Measurements from ENCODE around the gene TNS3. TPM values are rescaled to one million over a fixed set of nuclear protein-coding genes. Genes with fewer than 3 reads are reported as not detected.

The TNS3 gene
- polyA plus RNA-seq, 2 donors, result 2.7 to 3.4 TPM

DNA sequence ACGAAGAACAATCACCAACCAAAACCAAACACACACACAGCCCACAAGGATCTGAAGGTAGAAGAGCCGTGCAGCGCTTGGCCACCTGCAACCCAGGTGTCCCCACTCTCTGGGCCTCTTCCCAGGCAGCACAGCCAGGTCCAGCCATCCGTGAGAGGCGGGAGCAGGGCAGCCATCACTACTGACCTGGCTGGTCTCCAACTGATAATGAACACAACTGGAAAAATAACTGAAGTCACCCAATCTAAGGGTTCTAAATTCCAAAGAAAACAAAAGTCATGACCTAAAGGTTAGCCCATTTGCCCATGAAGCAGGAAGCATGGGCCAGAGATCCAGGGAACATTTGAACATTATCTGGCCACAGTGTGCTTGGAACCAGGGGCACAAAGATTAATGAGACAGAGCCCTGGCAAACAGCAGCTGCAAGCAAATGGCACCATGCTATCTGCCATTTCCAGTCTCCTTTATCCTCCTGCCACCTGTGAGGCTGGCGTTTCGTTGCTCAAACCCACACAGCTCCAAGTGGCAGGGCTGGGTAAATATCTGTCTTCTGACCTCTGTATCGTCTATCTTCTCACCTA lies 207.9 kb downstream of the TNS3 start:
- Histone ChIP-seq H3K27me3 (ENCODE audit: control insufficient read depth in 1 of 2, insufficient read depth in 2 of 2, low read length in 2 of 2) (no peaks in the 10 kb centered on the region), H3K4me1 (ENCODE audit: control insufficient read depth in 2 of 2, insufficient read depth in 2 of 2, low read length in 1 of 2) (peaks cover 4 to 13% of the 10 kb centered on the region in 2 donors), H3K9me3 (ENCODE audit: control insufficient read depth in 2 of 2, insufficient read depth in 1 of 2, low read depth in 1 of 2, low read length in 1 of 2) (no peaks in the 10 kb centered on the region), H3K36me3 (ENCODE audit: control insufficient read depth in 2 of 2, insufficient read depth in 2 of 2, low read length in 1 of 2) (peaks cover 0 to 4% of the 10 kb centered on the region in 2 donors), H3K27ac (ENCODE audit: low read depth in 2 of 2, low read length in 1 of 2) (no peak overlapping the region), H3K4me3 (ENCODE audit: low read depth in 1 of 2, low read length in 2 of 2) (no peak overlapping the region)
- WGBS, 2 donors, result 73 to 85% methylated on average over 8 of the region's 8 CpGs

DNA sequence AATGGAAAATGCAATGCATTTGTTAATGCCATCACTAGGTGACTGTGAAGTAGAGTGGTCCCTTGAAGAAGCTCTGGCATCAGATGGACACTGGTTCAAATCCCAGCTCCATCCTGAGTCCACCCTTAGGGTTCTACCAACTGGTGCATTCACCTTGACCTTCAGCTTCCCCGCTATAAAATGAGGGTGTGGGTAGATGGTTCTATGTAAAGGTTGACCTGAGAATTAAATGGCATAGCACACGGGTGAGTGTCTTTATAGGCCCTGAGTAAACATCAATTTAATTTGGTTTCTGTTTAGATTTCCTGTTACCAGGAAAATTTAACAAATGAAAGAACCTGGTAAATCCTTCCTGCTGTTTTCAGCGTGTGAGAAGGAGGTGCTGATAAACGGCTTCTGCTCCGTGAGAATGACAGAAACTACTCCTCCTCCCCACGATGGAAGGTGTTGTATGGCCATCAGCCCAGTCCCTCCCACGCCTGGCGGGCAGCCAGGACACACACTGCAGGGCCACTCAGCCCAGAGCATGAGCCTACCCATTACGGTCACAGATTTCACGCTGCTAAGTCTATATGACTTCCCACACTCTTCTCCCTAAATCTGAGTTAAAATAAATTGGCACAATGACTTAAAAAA lies 210.1 kb downstream of the TNS3 start:
- Histone ChIP-seq H3K4me1 (ENCODE audit: control insufficient read depth in 2 of 2, insufficient read depth in 2 of 2, low read length in 1 of 2) (peaks cover 0 to 13% of the 10 kb centered on the region in 2 donors), H3K9me3 (ENCODE audit: control insufficient read depth in 2 of 2, insufficient read depth in 1 of 2, low read depth in 1 of 2, low read length in 1 of 2) (no peaks in the 10 kb centered on the region), H3K27me3 (ENCODE audit: control insufficient read depth in 1 of 2, insufficient read depth in 2 of 2, low read length in 2 of 2) (no peaks in the 10 kb centered on the region), H3K36me3 (ENCODE audit: control insufficient read depth in 2 of 2, insufficient read depth in 2 of 2, low read length in 1 of 2) (peaks cover 0 to 6% of the 10 kb centered on the region in 2 donors), H3K27ac (ENCODE audit: low read depth in 2 of 2, low read length in 1 of 2) (no peak overlapping the region), H3K4me3 (ENCODE audit: low read depth in 1 of 2, low read length in 2 of 2) (no peak overlapping the region)
- 34 to 37% methylated on average over 10 of the region's 10 CpGs for WGBS, 2 donors

DNA sequence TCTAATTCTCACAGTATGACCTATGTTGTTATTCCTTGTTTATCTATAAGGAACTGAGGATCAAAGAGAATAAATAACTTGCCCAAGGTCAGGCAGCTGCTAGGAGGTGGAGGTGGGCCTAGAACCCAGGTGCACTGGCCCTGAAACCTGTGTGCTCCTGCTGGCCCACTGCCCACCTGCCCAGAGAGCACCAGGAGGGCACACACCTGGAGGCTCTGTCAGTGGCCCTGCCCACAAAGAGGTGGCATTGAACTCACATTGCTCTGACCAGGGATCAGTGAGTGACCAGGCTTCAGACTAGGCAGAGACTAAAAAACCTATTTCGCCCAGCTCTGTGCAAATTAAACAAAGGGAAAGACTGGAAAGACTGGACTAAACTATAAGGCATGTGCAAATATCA lies 210.6 kb downstream of the TNS3 start:
- Histone ChIP-seq H3K4me3 (ENCODE audit: low read depth in 1 of 2, low read length in 2 of 2) (no peak overlapping the region), H3K27ac (ENCODE audit: low read depth in 2 of 2, low read length in 1 of 2) (no peak overlapping the region), H3K36me3 (ENCODE audit: control insufficient read depth in 2 of 2, insufficient read depth in 2 of 2, low read length in 1 of 2) (peaks cover 0 to 6% of the 10 kb centered on the region in 2 donors), H3K27me3 (ENCODE audit: control insufficient read depth in 1 of 2, insufficient read depth in 2 of 2, low read length in 2 of 2) (no peaks in the 10 kb centered on the region), H3K4me1 (ENCODE audit: control insufficient read depth in 2 of 2, insufficient read depth in 2 of 2, low read length in 1 of 2) (peaks cover 0 to 13% of the 10 kb centered on the region in 2 donors), H3K9me3 (ENCODE audit: control insufficient read depth in 2 of 2, insufficient read depth in 1 of 2, low read depth in 1 of 2, low read length in 1 of 2) (no peaks in the 10 kb centered on the region)
- 74 to 87% methylated on average over 1 of the region's 1 CpG for WGBS, 2 donors

DNA sequence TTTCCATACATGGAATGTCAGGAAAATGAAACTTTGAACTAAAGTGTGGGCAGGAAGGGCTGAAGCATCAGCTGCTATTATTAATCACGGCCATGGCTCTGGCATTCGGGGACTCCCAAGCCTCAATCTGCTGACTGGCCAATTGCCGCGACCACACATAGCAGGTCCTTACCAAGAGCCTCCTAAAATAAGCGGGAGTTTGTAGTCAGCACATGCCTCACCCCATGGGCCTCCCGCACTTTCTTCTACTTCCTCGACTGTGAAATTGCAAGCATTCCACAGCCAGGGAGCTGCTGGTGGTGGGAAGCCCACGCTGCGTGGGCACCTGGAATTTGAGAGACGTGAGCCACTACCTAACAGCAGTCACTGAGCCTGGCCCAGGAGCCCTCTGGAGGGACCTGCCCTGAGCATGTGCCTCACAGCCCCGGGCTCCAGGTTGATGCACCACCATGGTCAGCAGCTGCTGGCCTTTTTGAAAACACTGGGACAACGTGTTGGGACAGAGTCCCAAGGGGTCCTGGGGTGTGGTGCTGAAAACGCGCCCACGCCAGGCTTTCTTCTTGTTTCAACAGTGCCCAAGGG lies 211.4 kb downstream of the TNS3 start:
- H3K4me1 ChIP-seq (ENCODE audit: control insufficient read depth in 2 of 2, insufficient read depth in 2 of 2, low read length in 1 of 2), result peaks cover 0 to 13% of the 10 kb centered on the region in 2 donors
- no peak overlapping the region for H3K4me3 ChIP-seq (ENCODE audit: low read depth in 1 of 2, low read length in 2 of 2)
- no peaks in the 10 kb centered on the region for H3K9me3 ChIP-seq (ENCODE audit: control insufficient read depth in 2 of 2, insufficient read depth in 1 of 2, low read depth in 1 of 2, low read length in 1 of 2)
- H3K36me3 ChIP-seq (ENCODE audit: control insufficient read depth in 2 of 2, insufficient read depth in 2 of 2, low read length in 1 of 2), result peaks cover 0 to 6% of the 10 kb centered on the region in 2 donors
- H3K27me3 ChIP-seq (ENCODE audit: control insufficient read depth in 1 of 2, insufficient read depth in 2 of 2, low read length in 2 of 2), result no peaks in the 10 kb centered on the region
- no peak overlapping the region for H3K27ac ChIP-seq (ENCODE audit: low read depth in 2 of 2, low read length in 1 of 2)
- WGBS, 2 donors, result 64 to 66% methylated on average over 15 of the region's 15 CpGs

DNA sequence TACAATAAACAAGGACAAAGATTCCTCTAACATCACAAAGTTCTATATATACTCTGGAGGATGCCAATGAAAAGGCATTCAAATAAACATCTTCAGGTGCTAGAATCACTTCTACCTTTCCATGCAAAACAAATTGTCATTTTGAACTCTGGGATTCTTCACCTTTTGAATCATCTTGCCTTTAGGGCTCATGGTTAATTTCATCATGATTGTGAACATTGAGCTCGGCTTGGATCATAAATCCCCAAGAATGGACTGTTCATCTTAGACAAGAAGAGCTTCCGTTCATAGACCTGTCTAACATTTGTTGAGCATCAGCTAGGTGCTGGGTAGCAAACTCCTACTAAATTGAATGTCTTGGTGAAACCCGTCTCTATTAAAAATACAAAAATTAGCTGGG lies 212.2 kb downstream of the TNS3 start:
- Histone ChIP-seq H3K9me3 (ENCODE audit: control insufficient read depth in 2 of 2, insufficient read depth in 1 of 2, low read depth in 1 of 2, low read length in 1 of 2) (no peaks in the 10 kb centered on the region), H3K27ac (ENCODE audit: low read depth in 2 of 2, low read length in 1 of 2) (no peak overlapping the region), H3K27me3 (ENCODE audit: control insufficient read depth in 1 of 2, insufficient read depth in 2 of 2, low read length in 2 of 2) (no peaks in the 10 kb centered on the region), H3K4me3 (ENCODE audit: low read depth in 1 of 2, low read length in 2 of 2) (no peak overlapping the region), H3K36me3 (ENCODE audit: control insufficient read depth in 2 of 2, insufficient read depth in 2 of 2, low read length in 1 of 2) (peaks cover 0 to 6% of the 10 kb centered on the region in 2 donors), H3K4me1 (ENCODE audit: control insufficient read depth in 2 of 2, insufficient read depth in 2 of 2, low read length in 1 of 2) (peaks cover 0 to 11% of the 10 kb centered on the region in 2 donors)
- 82 to 86% methylated on average over 3 of the region's 3 CpGs for WGBS, 2 donors

DNA sequence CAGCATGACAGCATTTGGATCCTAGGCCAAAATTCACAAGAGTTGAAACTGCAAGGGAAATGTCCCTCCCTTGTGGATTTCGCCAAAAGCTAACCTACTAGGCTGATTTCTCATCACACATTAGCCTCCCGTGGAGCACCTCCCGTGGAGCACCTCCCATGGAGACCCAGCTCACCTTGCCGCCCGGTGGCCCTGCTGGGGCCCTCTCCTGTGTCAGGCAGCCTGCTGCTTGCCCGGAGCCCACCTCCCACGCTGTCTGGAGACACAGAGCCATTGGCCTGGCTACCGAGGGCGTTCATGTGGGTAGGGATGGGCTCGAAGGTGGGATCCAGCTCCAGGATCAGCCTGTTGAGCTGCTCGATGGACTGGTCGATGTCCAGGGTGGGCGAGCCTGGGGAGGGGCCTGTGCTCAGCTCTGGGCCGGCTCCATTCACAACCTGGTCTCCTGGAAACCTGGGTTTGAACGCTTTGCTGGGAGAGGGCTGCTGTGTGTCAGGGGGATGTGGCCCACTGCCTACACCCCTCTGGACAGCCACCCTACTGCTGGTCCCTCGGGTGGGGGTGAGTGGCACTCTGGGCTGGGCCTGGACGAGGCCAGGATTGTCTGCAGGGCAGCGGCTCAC lies 213.6 kb downstream of the TNS3 start:
- no peaks in the 10 kb centered on the region for H3K27me3 ChIP-seq (ENCODE audit: control insufficient read depth in 1 of 2, insufficient read depth in 2 of 2, low read length in 2 of 2)
- peaks cover 0 to 6% of the 10 kb centered on the region in 2 donors for H3K36me3 ChIP-seq (ENCODE audit: control insufficient read depth in 2 of 2, insufficient read depth in 2 of 2, low read length in 1 of 2)
- H3K27ac ChIP-seq (ENCODE audit: low read depth in 2 of 2, low read length in 1 of 2), result no peak overlapping the region
- H3K4me1 ChIP-seq (ENCODE audit: control insufficient read depth in 2 of 2, insufficient read depth in 2 of 2, low read length in 1 of 2), result peaks cover 0 to 11% of the 10 kb centered on the region in 2 donors
- H3K9me3 ChIP-seq (ENCODE audit: control insufficient read depth in 2 of 2, insufficient read depth in 1 of 2, low read depth in 1 of 2, low read length in 1 of 2), result no peaks in the 10 kb centered on the region
- H3K4me3 ChIP-seq (ENCODE audit: low read depth in 1 of 2, low read length in 2 of 2), result no peak overlapping the region
- 92 to 94% methylated on average over 18 of the region's 18 CpGs for WGBS, 2 donors

DNA sequence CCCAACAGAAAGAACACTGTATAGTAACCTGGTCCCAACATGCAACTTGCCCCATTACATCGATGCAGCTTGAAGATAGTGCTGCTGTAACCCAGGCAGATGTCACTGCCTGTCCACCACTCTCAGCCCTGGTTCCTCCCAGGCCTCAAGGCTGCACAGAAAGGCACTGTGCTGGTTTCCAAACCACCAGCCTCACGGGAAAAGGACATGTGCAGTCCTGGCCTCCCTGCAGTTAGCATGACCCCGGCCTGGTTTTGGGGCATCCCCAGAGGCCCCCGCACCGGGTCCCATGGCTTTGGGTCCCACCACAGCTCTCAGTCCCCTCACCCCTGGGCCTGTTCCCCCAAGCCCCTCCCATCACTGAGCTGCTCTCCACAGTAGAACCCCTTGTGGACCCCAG lies 214.5 kb downstream of the TNS3 start:
- Histone ChIP-seq H3K27ac (ENCODE audit: low read depth in 2 of 2, low read length in 1 of 2) (no peak overlapping the region), H3K4me1 (ENCODE audit: control insufficient read depth in 2 of 2, insufficient read depth in 2 of 2, low read length in 1 of 2) (peaks cover 0 to 11% of the 10 kb centered on the region in 2 donors), H3K9me3 (ENCODE audit: control insufficient read depth in 2 of 2, insufficient read depth in 1 of 2, low read depth in 1 of 2, low read length in 1 of 2) (no peaks in the 10 kb centered on the region), H3K27me3 (ENCODE audit: control insufficient read depth in 1 of 2, insufficient read depth in 2 of 2, low read length in 2 of 2) (no peaks in the 10 kb centered on the region), H3K4me3 (ENCODE audit: low read depth in 1 of 2, low read length in 2 of 2) (no peak overlapping the region), H3K36me3 (ENCODE audit: control insufficient read depth in 2 of 2, insufficient read depth in 2 of 2, low read length in 1 of 2) (peaks cover 0 to 6% of the 10 kb centered on the region in 2 donors)
- WGBS, 2 donors, result 75 to 84% methylated on average over 5 of the region's 5 CpGs

DNA sequence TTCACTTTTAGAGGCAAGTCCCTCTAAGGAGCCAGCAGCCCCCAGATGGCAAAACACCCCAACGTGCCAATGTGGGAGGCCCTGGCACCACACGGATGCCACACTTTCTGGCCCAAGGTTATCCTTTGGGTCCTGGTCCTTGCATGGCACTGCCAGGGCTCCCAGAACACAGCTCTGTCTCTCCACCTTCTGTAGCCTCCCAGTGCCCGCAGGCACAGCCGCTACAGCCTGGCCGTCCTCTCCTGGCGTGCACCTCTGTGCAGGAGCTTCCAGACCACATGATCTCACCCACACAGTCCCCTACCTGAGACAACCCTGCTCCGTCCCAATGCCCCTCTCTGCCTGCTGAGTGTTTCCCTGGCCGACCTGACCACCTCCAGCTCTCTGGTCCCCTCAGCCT lies 215.0 kb downstream of the TNS3 start:
- WGBS, 2 donors, result 90 to 92% methylated on average over 8 of the region's 8 CpGs
- Histone ChIP-seq H3K9me3 (ENCODE audit: control insufficient read depth in 2 of 2, insufficient read depth in 1 of 2, low read depth in 1 of 2, low read length in 1 of 2) (no peaks in the 10 kb centered on the region), H3K27me3 (ENCODE audit: control insufficient read depth in 1 of 2, insufficient read depth in 2 of 2, low read length in 2 of 2) (no peaks in the 10 kb centered on the region), H3K4me1 (ENCODE audit: control insufficient read depth in 2 of 2, insufficient read depth in 2 of 2, low read length in 1 of 2) (peaks cover 0 to 10% of the 10 kb centered on the region in 2 donors), H3K36me3 (ENCODE audit: control insufficient read depth in 2 of 2, insufficient read depth in 2 of 2, low read length in 1 of 2) (peaks cover 0 to 6% of the 10 kb centered on the region in 2 donors), H3K4me3 (ENCODE audit: low read depth in 1 of 2, low read length in 2 of 2) (no peak overlapping the region), H3K27ac (ENCODE audit: low read depth in 2 of 2, low read length in 1 of 2) (no peak overlapping the region)

DNA sequence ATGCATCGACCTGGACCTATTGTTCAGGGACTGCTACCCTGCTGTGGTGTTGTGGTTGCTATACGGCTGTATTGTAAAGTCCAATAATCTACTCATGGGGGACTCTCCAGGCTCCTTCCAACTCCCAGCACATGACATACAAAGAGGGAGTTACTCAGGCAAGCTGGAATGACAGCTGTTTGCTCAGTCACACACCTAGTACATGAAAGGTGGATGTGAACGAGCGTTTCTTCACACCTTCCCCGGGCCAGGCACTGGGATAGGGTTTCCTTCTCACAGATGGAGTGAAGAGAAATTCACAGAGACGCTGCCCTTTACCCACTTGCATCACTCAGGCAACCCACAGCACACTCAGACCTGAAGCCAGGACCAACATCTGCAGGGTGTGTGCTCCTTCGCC lies 215.7 kb downstream of the TNS3 start:
- no peak overlapping the region for H3K4me3 ChIP-seq (ENCODE audit: low read depth in 1 of 2, low read length in 2 of 2)
- peaks cover 0 to 8% of the 10 kb centered on the region in 2 donors for H3K4me1 ChIP-seq (ENCODE audit: control insufficient read depth in 2 of 2, insufficient read depth in 2 of 2, low read length in 1 of 2)
- no peaks in the 10 kb centered on the region for H3K27me3 ChIP-seq (ENCODE audit: control insufficient read depth in 1 of 2, insufficient read depth in 2 of 2, low read length in 2 of 2)
- no peaks in the 10 kb centered on the region for H3K9me3 ChIP-seq (ENCODE audit: control insufficient read depth in 2 of 2, insufficient read depth in 1 of 2, low read depth in 1 of 2, low read length in 1 of 2)
- 80 to 82% methylated on average over 7 of the region's 7 CpGs for WGBS, 2 donors
- no peak overlapping the region for H3K27ac ChIP-seq (ENCODE audit: low read depth in 2 of 2, low read length in 1 of 2)
- H3K36me3 ChIP-seq (ENCODE audit: control insufficient read depth in 2 of 2, insufficient read depth in 2 of 2, low read length in 1 of 2), result peaks cover 0 to 6% of the 10 kb centered on the region in 2 donors

Data from esophagus (tissue), 2 donors.